Muscle layer of duodenum (tissue), 2 donors: Measurements from ENCODE around the gene UPF3A.
A peak's percentile ranks its signal among the peaks of the same experiment; 100 is the strongest.
"Not testable (repeated sequence)": the region's sequence is repeated elsewhere in the genome, so short reads cannot be mapped to it uniquely, and the experiment has no call there.

Experiments used
- H3K27ac ChIP-seq: one replicate; pipeline ENCODE4 v1.7.0; 2013; ENCODE audit warnings: mild to moderate bottlenecking, low read length
- H3K27me3 ChIP-seq: one replicate; pipeline ENCODE4 v1.7.0; 2013; ENCODE audit warnings: low read depth, mild to moderate bottlenecking, control low read depth, low read length
- H3K36me3 ChIP-seq, 2 donors: one replicate each; pipeline ENCODE4 v1.7.0; 2013; ENCODE audit warnings: low read length in 2 of 2, control low read depth in 1 of 2, mild to moderate bottlenecking in 1 of 2; ENCODE audit not compliant: insufficient read depth in 2 of 2, control insufficient read depth in 1 of 2
- H3K4me1 ChIP-seq, 2 donors: one replicate each; pipeline ENCODE4 v1.7.0; 2013; ENCODE audit warnings: low read length in 2 of 2, mild to moderate bottlenecking in 2 of 2, control low read depth in 1 of 2, moderate library complexity in 1 of 2; ENCODE audit not compliant: insufficient read depth in 2 of 2, control insufficient read depth in 1 of 2
- H3K4me3 ChIP-seq, 2 donors: one replicate each; pipeline ENCODE4 v1.7.0; 2013; ENCODE audit warnings: low read length in 2 of 2, low read depth in 1 of 2, mild to moderate bottlenecking in 1 of 2
- H3K9me3 ChIP-seq, 2 donors: one replicate each; pipeline ENCODE4 v1.7.0; 2013; ENCODE audit warnings: low read length in 2 of 2, control low read depth in 1 of 2, mild to moderate bottlenecking in 1 of 2; ENCODE audit not compliant: control insufficient read depth in 1 of 2
- donor health status: healthy.

Gene UPF3A

DNA sequence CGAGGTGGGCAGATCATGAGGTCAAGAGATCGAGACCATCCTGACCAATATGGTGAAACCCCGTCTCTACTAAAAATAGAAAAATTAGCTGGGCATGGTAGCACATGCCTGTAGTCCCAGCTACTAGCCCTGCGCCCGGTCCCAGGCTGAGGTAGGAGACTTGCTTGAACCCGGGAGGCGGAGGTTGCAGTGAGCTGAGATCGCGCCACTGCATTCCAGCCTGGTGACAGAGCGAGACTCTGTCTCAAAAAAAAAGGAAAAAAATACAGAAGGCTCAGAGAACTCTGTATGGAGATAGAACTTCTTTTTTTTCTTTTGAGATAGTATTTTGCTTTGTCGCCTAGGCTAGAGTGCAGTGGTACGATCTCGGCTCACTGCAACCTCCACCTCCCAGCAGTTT is 17.1 kb upstream of the UPF3A start:
- peaks cover 71 to 93% of the 10 kb centered on the region in 2 donors for H3K36me3 ChIP-seq

GRCh38 chr13:114264886-114265611 is 16.4 kb upstream of the UPF3A start:
- peaks cover 66 to 91% of the 10 kb centered on the region in 2 donors for H3K36me3 ChIP-seq
- no peak overlapping the region for H3K4me3 ChIP-seq
- H3K4me1 ChIP-seq, result no peaks in the 10 kb centered on the region
- H3K9me3 ChIP-seq, result no peaks in the 10 kb centered on the region
- H3K27me3 ChIP-seq, result no peaks in the 10 kb centered on the region
- H3K27ac ChIP-seq, result no peak overlapping the region

More for the DNA sequence above, 17.1 kb upstream of the UPF3A start:
- not testable (repeated sequence) for H3K4me1 ChIP-seq, H3K9me3 ChIP-seq, H3K4me3 ChIP-seq, H3K27ac ChIP-seq, H3K27me3 ChIP-seq

DNA sequence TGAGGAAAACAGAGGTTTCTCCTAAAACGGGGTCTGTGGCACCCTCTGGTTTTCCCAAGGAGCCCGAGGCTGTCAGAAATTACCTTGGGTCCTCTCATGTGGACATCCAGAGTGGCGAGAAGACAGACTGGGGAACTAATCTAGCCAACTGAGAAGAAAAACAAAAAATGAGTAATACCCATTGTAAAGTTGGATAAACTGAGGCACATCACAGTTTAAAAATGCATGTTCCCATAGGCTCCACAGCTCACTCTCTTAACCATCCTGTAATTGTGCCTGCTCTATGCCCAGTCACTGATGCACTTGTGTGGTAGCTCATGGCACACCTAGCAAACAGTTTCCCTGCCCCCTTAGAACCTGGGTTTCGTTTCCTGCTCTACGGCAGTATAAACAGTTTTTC is 15.2 kb upstream of the UPF3A start:
- H3K36me3 ChIP-seq, result peaks cover 59 to 83% of the 10 kb centered on the region in 2 donors
- no peak overlapping the region for H3K4me3 ChIP-seq
- no peaks in the 10 kb centered on the region for H3K4me1 ChIP-seq
- no peak overlapping the region for H3K27ac ChIP-seq
- H3K27me3 ChIP-seq, result no peaks in the 10 kb centered on the region
- H3K9me3 ChIP-seq, result no peaks in the 10 kb centered on the region

GRCh38 chr13:114268344-114269280 is 12.8 kb upstream of the UPF3A start:
- no peaks in the 10 kb centered on the region for H3K27me3 ChIP-seq
- no peaks in the 10 kb centered on the region for H3K4me1 ChIP-seq
- H3K27ac ChIP-seq, result no peak overlapping the region
- peaks cover 51 to 75% of the 10 kb centered on the region in 2 donors for H3K36me3 ChIP-seq
- H3K4me3 ChIP-seq, result no peak overlapping the region
- H3K9me3 ChIP-seq, result no peaks in the 10 kb centered on the region

DNA sequence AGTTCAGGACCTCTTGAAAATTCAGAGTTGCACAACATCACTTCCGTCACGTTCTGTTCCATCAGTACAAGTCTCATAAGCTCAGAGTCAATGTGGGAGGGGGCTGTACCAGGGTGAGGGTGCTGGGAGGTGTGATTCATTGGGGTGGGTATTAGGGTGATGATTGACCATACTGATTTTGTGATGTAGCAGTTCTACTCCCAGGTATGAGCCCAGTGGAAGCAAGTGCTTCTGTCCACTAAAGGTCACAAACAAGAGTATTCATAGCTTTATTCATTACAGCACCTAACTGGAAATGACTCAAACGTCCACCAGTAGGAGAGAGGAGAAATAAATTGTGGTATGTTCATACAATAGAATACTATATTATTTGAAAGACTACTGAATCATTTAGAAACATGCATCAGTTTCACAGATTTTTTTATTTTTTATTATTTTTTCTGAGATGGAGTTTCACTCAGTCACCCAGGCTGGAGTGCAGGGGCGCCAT is 12.1 kb upstream of the UPF3A start:
- Histone ChIP-seq H3K4me3 (no peak overlapping the region), H3K27me3 (no peaks in the 10 kb centered on the region), H3K9me3 (no peaks in the 10 kb centered on the region), H3K36me3 (peaks cover 49 to 72% of the 10 kb centered on the region in 2 donors), H3K4me1 (no peaks in the 10 kb centered on the region), H3K27ac (no peak overlapping the region)

GRCh38 chr13:114272977-114273376 is 8.4 kb upstream of the UPF3A start:
- Histone ChIP-seq H3K4me1 (no peaks in the 10 kb centered on the region), H3K27ac (no peak overlapping the region), H3K9me3 (no peaks in the 10 kb centered on the region), H3K27me3 (no peaks in the 10 kb centered on the region), H3K4me3 (no peak overlapping the region), H3K36me3 (peaks cover 37 to 42% of the 10 kb centered on the region in 2 donors)

- Histone ChIP-seq H3K4me3 (no peak overlapping the region), H3K36me3 (peaks cover 17 to 26% of the 10 kb centered on the region in 2 donors), H3K4me1 (peaks cover under 1 to 5% of the 10 kb centered on the region in 2 donors), H3K27me3 (no peaks in the 10 kb centered on the region), H3K27ac (no peak overlapping the region), H3K9me3 (no peaks in the 10 kb centered on the region)
Measured at GRCh38 chr13:114275304-114275703, 6.1 kb upstream of the UPF3A start.

DNA sequence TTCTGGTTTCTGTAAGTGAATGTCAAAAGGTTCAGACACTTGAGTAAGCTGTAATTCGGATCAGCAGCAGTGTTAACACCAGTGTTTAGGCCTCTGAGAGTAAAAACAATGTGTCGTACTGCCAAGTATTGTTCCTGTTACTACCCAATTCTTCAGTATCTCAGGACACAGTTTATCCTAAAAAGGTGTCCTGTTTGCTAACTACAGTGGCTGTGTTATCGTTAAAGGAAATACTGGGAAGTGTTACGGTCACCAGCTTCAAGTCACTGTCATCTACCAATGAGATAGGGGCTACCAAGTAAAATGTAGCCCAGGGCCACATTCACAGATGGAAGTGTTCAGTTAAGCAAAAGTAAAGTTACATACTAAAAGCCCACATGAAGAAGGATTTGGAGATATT is 2.3 kb upstream of the UPF3A start:
- no peaks in the 10 kb centered on the region for H3K27me3 ChIP-seq
- peaks cover 10 to 12% of the 10 kb centered on the region in 2 donors for H3K36me3 ChIP-seq
- no peak overlapping the region for H3K27ac ChIP-seq
- no peaks in the 10 kb centered on the region for H3K9me3 ChIP-seq
- peaks cover 13 to 19% of the 10 kb centered on the region in 2 donors for H3K4me1 ChIP-seq
- H3K4me3 ChIP-seq, result no peak overlapping the region

GRCh38 chr13:114279758-114280355 is 1.5 kb upstream of the UPF3A start:
- Histone ChIP-seq H3K27me3 (no peaks in the 10 kb centered on the region), H3K9me3 (no peaks in the 10 kb centered on the region), H3K27ac (peak overlapping the region; percentile 81), H3K4me3 (no peak overlapping the region), H3K4me1 (peaks cover 13 to 19% of the 10 kb centered on the region in 2 donors), H3K36me3 (peaks cover 6% of the 10 kb centered on the region in 2 donors)

DNA sequence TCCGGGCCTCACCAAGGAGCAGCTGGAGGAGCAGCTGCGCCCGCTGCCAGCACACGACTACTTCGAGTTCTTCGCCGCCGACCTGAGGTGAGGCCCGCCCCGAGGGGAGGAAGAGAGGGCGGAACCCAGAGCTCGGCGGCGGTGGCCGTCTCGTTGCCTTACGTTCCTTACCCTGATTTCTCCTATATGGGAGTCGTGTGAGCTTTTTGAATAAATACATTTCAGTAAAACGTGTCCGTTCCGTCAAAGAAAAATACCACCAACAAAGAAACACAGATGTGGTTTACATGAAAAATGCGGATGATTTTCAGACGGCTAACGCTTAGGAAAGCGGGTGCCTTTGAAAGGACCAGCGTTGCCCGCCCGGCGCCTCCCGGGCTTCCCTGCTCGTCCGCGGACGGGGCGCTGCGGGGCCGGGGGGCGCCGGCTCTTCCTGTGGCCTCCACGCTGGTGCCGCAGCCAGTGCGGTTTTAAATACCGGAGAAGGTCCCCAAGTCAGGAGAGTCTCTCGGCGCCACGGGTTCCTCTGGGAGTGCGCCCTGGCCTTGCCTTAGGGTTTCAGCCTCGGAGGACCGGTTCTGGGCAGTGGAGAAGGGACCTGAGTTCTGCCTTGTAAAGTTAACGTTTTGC is 755 bp downstream of the UPF3A start:
- H3K4me1 ChIP-seq, result peaks cover 13 to 19% of the 10 kb centered on the region in 2 donors
- no peaks in the 10 kb centered on the region for H3K9me3 ChIP-seq
- peak overlapping the region; percentile 76 for H3K27ac ChIP-seq
- H3K36me3 ChIP-seq, result peaks cover 7 to 12% of the 10 kb centered on the region in 2 donors
- peak overlapping the region; percentile 77 to 88 for H3K4me3 ChIP-seq
- no peaks in the 10 kb centered on the region for H3K27me3 ChIP-seq
